Kidney epithelial cell (primary cell): Measurements from ENCODE around the gene MOB2. TPM values are rescaled to one million over a fixed set of nuclear protein-coding genes. Genes with fewer than 3 reads are reported as not detected.

ENCODE experiments used
- DNase-seq: peaks from one replicate; pipeline ENCODE4 v3.0.0-alpha.2; 2010; ENCODE audit warnings: low read depth
- H3K27me3 ChIP-seq: 2 replicates; pipeline ENCODE4 v1.6.0; 2011; ENCODE audit warnings: low read length; ENCODE audit not compliant: control insufficient read depth, insufficient read depth
- H3K36me3 ChIP-seq: 2 replicates; pipeline ENCODE4 v1.5.1; 2011; ENCODE audit warnings: low read length; ENCODE audit not compliant: control insufficient read depth, insufficient read depth
- H3K4me3 ChIP-seq: 2 replicates; pipeline ENCODE4 v1.5.1; 2011; ENCODE audit warnings: low read depth, mild to moderate bottlenecking, control low read depth, low read length
- total RNA-seq: library from RNA; depleted of rRNA; stranded (reverse); fragments of >200 nt; gene quantifications from 2 replicates; pipeline ENCODE4 v1.2.3, GENCODE V29; 2015
- TF ChIP-seq, protein P1 (sequence below): IDR thresholded peaks from 2 replicates; pipeline ENCODE4 v1.5.1; 2011; ENCODE audit warnings: mild to moderate bottlenecking, moderate library complexity, low read length, control low read depth, inconsistent platforms; ENCODE audit not compliant: insufficient read depth, poor library complexity, severe bottlenecking

The MOB2 gene
- total RNA-seq, 1 donor from 2014 or later, result 18.1 TPM

DNA sequence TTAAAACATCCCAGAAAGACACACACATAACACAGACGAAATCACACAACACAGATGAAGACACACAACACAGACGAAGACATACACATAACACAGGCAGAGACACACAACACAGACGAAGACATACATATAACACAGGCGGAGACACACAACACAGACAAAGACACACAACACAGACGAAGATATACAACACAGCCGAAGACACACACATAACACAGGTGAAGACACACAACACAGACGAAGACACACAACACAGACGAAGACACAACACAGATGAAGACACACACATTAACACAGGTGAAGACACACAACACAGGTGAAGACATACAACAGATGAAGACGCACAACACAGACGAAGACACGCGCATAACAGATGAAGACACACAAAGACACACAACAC is 4.8 kb upstream of the MOB2 start:
- no peaks in the 10 kb centered on the region for H3K36me3 ChIP-seq
- DNase-seq, result no peak
- H3K4me3 ChIP-seq, result no peak overlapping the region
- TF ChIP-seq, protein P1, sequence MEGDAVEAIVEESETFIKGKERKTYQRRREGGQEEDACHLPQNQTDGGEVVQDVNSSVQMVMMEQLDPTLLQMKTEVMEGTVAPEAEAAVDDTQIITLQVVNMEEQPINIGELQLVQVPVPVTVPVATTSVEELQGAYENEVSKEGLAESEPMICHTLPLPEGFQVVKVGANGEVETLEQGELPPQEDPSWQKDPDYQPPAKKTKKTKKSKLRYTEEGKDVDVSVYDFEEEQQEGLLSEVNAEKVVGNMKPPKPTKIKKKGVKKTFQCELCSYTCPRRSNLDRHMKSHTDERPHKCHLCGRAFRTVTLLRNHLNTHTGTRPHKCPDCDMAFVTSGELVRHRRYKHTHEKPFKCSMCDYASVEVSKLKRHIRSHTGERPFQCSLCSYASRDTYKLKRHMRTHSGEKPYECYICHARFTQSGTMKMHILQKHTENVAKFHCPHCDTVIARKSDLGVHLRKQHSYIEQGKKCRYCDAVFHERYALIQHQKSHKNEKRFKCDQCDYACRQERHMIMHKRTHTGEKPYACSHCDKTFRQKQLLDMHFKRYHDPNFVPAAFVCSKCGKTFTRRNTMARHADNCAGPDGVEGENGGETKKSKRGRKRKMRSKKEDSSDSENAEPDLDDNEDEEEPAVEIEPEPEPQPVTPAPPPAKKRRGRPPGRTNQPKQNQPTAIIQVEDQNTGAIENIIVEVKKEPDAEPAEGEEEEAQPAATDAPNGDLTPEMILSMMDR, result no peak
- no peaks in the 10 kb centered on the region for H3K27me3 ChIP-seq

- no peaks in the 10 kb centered on the region for H3K27me3 ChIP-seq
- H3K36me3 ChIP-seq, result no peaks in the 10 kb centered on the region
- no peak for DNase-seq
- H3K4me3 ChIP-seq, result no peak overlapping the region
- TF ChIP-seq, protein P1, result no peak
Measured at GRCh38 chr11:1490651-1491050, 4.1 kb upstream of the MOB2 start.

- no peaks in the 10 kb centered on the region for H3K27me3 ChIP-seq
Measured at GRCh38 chr11:1488575-1489180, 2.1 kb upstream of the MOB2 start.

GRCh38 chr11:1487851-1488574 is 1.4 kb upstream of the MOB2 start:
- TF ChIP-seq, protein P1, result no peak
- H3K36me3 ChIP-seq, result no peaks in the 10 kb centered on the region
- no peak overlapping the region for H3K4me3 ChIP-seq

More at GRCh38 chr11:1488575-1489180, 2.1 kb upstream of the MOB2 start:
- no peak overlapping the region for H3K4me3 ChIP-seq
- no peaks in the 10 kb centered on the region for H3K36me3 ChIP-seq
- TF ChIP-seq, protein P1, result no peak
- no peak for DNase-seq

GRCh38 chr11:1487091-1487850 is 692 bp upstream of the MOB2 start:
- no peak for DNase-seq
- Histone ChIP-seq H3K36me3 (no peaks in the 10 kb centered on the region), H3K27me3 (no peaks in the 10 kb centered on the region), H3K4me3 (no peak overlapping the region)
- TF ChIP-seq, protein P1, result no peak

More at GRCh38 chr11:1487851-1488574, 1.4 kb upstream of the MOB2 start:
- no peak for DNase-seq
- no peaks in the 10 kb centered on the region for H3K27me3 ChIP-seq
